Sigmoid colon (tissue), 4 donors: ENCODE data around the gene MCM3.

Source experiments
- EP300 ChIP-seq, 4 donors: sonication (generic); formaldehyde crosslinking; IDR thresholded peaks; one replicate each; pipeline ENCODE4 v1.6.1; 2017; ENCODE audit warnings: antibody characterized with exemption in 4 of 4
- POLR2A ChIP-seq, 2 donors: fragments of 450-650 bp; IDR thresholded peaks; one replicate each; pipeline ENCODE4 v1.6.1; 2016; ENCODE audit warnings: antibody characterized with exemption in 2 of 2, mild to moderate bottlenecking in 2 of 2, moderate library complexity in 2 of 2
- POLR2AphosphoS5 ChIP-seq, 4 donors: sonication (generic); formaldehyde crosslinking; IDR thresholded peaks; one replicate each; pipeline ENCODE4 v1.6.1; 2017; ENCODE audit warnings: antibody characterized with exemption in 4 of 4
- TF ChIP-seq, protein P1 (sequence below), 4 experiments: fragments of 450-650 bp in 3 of 4; fragments of 200-600 bp in 1 of 4; IDR thresholded peaks; one replicate each; pipeline ENCODE4 v1.5.1; 2016 to 2019; ENCODE audit warnings: antibody characterized with exemption in 4 of 4, mild to moderate bottlenecking in 3 of 4, moderate library complexity in 2 of 4

DNA sequence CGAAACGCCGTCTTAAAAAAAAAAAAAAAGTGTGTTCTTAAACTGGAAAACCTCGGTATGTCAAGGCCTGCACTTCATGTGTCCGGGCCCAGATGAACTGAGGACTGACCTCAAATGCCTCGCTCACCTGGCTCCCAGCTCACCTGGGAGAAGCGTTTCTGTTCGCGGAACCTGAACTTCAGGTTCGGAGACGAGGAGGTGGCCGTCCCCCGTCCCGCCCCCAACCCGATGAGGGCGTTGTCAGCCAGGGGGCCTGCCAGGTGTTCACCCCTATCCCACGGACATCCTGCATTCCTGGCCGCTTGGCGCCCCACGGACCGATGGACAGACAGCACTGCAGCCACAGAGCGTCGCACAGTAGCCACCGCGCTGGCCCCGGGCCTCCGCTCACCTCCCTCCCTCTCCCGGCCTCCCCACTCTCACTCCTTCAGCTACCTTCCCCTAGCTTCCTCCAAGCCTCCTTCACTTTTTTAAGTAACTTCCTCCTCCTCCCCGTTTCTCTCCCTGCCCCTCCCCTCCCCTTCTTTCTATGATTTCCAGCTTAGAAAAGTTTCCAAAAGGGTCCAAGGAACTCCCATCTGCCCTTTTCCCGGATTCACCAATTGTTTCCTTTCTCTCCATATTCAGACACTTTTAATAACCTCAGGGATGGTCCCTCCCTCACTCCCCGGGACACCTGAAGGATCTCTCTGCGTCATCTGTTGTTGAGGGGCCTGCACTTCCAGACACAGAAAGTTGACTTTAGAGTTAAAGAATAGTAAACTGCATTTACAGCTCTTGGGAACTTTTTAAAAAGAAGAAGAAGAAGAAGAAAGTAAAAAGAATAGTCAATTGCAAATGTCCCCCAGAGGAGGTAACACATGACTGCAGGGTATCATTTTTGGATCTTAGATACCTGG, 22.7 kb upstream of the MCM3 start:
- TF ChIP-seq, protein P1, sequence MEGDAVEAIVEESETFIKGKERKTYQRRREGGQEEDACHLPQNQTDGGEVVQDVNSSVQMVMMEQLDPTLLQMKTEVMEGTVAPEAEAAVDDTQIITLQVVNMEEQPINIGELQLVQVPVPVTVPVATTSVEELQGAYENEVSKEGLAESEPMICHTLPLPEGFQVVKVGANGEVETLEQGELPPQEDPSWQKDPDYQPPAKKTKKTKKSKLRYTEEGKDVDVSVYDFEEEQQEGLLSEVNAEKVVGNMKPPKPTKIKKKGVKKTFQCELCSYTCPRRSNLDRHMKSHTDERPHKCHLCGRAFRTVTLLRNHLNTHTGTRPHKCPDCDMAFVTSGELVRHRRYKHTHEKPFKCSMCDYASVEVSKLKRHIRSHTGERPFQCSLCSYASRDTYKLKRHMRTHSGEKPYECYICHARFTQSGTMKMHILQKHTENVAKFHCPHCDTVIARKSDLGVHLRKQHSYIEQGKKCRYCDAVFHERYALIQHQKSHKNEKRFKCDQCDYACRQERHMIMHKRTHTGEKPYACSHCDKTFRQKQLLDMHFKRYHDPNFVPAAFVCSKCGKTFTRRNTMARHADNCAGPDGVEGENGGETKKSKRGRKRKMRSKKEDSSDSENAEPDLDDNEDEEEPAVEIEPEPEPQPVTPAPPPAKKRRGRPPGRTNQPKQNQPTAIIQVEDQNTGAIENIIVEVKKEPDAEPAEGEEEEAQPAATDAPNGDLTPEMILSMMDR (IDR thresholded peaks at IDR 0.05) = no peak
- TF ChIP-seq POLR2AphosphoS5 (IDR thresholded peaks at IDR 0.05) (no peak), EP300 (IDR thresholded peaks at IDR 0.05) (no peak), POLR2A (IDR thresholded peaks at IDR 0.05) (no peak)
